NCI-H2029 treated with DMSO at 0.1 percent for 48 hours (cell line): ENCODE measurements around the gene SPEG.

ENCODE experiments used
- DNase-seq: peaks from one replicate; lab custom pipeline; 2025; lab: John Stamatoyannopoulos, UW

Gene SPEG

GRCh38 chr2:219533930-219534661 is 99.5 kb downstream of the SPEG start:
- no peak for DNase-seq

GRCh38 chr2:219536425-219536824 is 101.8 kb downstream of the SPEG start:
- no peak for DNase-seq

GRCh38 chr2:219536967-219537366 is 102.3 kb downstream of the SPEG start:
- no peak for DNase-seq

GRCh38 chr2:219537657-219538488 is 103.2 kb downstream of the SPEG start:
- DNase-seq, result no peak

GRCh38 chr2:219538504-219538951 is 103.9 kb downstream of the SPEG start:
- DNase-seq, result no peak

GRCh38 chr2:219538956-219539788 is 104.5 kb downstream of the SPEG start:
- DNase-seq, result no peak

GRCh38 chr2:219539926-219540678 is 105.5 kb downstream of the SPEG start:
- DNase-seq, result no peak

GRCh38 chr2:219540784-219541504 is 106.3 kb downstream of the SPEG start:
- no peak for DNase-seq

- peak; percentile 65 for DNase-seq
Observed at GRCh38 chr2:219541611-219542180, 107.1 kb downstream of the SPEG start.

- DNase-seq, result no peak
Observed at GRCh38 chr2:219542931-219543595, 108.4 kb downstream of the SPEG start.

GRCh38 chr2:219543596-219544358 is 109.1 kb downstream of the SPEG start, which contains the start of the genes CHPF and TMEM198:
TSS of gene CHPF (minus strand) at chr2:219543809. CDS start at chr2:219543538, 271 bp downstream.
TSS of gene TMEM198 (plus strand) at chr2:219544028. CDS start at chr2:219544728, 700 bp downstream.
- peak; percentile 76 for DNase-seq

- no peak for DNase-seq
Observed at GRCh38 chr2:219544567-219544966, 109.9 kb downstream of the SPEG start.

GRCh38 chr2:219545295-219545942 is 110.8 kb downstream of the SPEG start:
- no peak for DNase-seq

- DNase-seq, result no peak
Observed at GRCh38 chr2:219545943-219546352, 111.3 kb downstream of the SPEG start.

GRCh38 chr2:219547621-219548020 is 113.0 kb downstream of the SPEG start:
- DNase-seq, result no peak
